HG02852 (cell line): Measurements from ENCODE around the gene TRPM3.
"Not testable (repeated sequence)": the region's sequence is repeated elsewhere in the genome, so short reads cannot be mapped to it uniquely, and the experiment has no call there.

Experiments used
- ATAC-seq: cut with Tn5 transposase; IDR thresholded peaks from one replicate; pipeline ENCODE4 v1.9.1; 2021; ENCODE audit warnings: mild to moderate bottlenecking, moderate library complexity; ENCODE audit not compliant: unreplicated experiment

The TRPM3 gene

DNA sequence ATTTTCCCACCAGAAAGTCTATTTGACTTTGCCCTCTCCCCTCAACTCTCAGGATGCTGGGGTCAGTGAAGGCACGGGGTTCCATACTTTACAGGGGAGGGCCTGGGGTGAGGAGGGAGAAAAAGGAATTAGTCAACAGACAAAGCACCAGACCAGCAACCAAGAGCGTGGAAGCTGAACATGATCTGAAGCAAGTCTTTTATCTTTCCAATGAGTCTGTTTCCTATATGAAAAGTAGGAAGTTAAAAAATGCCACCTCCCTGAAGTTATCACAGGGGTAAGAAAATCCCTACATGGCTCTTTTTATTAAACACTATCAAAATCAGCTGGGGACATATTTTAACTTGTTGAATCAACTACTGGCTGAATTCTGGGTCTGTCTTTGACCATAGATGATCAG, 337.0 kb downstream of the TRPM3 start:
- ATAC-seq: no peak

- no peak for ATAC-seq
Observed at GRCh38 chr9:70778568-70778967, 342.9 kb downstream of the TRPM3 start.

DNA sequence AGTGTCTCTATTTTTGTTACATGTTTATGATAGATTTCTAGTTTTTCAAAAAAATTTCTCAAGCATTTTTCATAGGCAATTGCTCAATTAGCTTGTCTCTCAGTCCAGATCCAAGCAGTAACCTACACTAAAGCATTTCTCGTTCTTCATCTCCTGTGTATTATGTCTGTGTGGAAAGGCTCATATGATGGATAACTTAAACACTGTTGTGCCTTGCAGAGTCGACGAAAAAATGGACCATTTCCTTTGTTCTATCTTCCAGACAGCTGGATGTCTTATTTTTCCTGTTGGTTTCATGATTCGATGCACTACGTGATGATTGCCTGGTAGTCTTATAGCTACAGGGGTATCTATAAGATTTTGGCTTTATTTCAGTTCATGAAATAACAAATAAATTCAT, 347.8 kb downstream of the TRPM3 start:
- ATAC-seq: no peak

- ATAC-seq: no peak
Observed at GRCh38 chr9:70772601-70773000, 348.8 kb downstream of the TRPM3 start.

DNA sequence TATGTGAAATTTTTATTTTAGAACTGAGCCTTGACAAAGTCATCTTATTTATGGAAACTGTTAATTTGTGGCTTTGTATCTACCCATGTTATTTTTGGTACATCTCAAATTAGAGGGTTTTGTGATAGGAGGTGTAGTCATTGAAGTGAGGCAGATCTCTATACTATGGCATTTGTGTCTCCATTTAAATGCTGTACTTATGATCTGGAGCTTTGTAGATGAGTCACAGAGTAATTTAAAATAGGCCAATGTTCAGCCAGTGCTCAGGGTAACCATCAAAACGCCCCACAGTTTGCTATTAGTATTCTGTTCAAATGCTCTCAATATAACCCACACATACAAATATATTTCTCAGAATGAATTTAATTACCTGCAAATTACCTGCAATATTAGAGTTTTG, 355.5 kb downstream of the TRPM3 start:
- no peak for ATAC-seq

DNA sequence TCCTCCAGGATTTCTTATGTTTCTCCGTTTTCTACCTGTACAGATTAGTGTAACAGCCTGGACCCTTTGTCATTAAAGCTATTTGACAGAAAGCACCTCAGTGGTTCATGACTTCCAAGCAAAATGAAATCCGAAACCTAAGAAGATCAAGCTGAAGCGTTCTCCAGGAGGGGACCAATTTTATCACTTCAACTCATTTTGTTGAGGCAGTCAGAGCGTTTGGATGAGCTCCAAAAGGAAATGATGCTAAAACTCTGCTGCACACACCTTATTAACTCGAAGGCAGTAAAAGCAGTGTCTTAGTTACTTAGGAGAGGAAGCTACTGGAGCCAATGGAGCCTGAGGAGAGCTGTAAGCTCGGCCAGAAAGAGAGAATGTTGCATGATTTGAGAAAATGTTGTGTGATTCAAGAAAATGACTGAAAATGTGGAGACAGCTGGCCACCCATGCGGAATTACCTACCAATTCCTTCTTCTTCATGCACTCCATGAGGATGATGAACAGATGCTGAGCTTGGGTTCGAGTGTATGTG, 360.2 kb downstream of the TRPM3 start:
- ATAC-seq: no peak

GRCh38 chr9:70760228-70760627, 361.2 kb downstream of the TRPM3 start:
- no peak for ATAC-seq

- ATAC-seq: no peak
Observed at GRCh38 chr9:70753311-70753710, 368.1 kb downstream of the TRPM3 start.

DNA sequence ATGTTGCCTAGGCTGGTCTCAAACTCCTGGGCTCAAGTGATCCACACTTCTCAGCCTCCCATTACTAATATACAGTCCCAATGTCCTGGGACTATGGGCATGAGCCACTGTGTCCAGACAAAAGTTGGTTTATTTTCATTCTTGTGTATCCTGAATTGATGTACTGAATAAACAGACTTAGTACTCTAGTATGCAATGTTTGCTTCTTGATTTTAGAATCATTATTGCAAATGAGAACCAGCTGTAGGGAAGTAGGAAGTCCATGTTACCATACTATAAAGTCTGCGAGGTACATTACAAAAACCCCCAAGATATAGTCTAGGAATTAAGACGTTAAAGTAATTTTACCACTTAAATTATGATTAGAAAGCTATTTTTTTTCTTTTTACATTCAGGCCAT, 372.4 kb downstream of the TRPM3 start:
- ATAC-seq: no peak

DNA sequence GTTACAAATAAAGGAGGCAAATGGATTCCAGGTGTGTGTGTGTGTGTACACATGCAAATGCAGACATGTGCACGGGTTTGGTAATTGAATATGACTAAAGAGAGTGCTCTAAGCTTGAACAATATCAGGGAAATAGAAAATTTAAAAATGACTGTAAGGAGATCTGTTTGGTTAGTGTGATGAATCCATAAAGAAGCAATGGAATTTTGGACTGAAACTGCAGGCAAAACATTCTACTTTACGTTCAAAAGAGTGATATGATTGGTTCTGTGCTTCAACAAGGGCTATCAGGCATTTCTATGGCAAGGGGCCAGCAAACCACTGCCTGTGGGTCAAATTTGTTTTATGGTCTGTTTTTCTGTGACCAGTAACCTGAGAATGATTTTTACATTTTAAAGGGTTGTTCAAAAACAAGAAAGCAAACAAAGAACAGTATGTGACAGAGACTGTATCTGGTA, 374.1 kb downstream of the TRPM3 start:
- no peak for ATAC-seq

- ATAC-seq: no peak
Observed at GRCh38 chr9:70746760-70747159, 374.7 kb downstream of the TRPM3 start.

DNA sequence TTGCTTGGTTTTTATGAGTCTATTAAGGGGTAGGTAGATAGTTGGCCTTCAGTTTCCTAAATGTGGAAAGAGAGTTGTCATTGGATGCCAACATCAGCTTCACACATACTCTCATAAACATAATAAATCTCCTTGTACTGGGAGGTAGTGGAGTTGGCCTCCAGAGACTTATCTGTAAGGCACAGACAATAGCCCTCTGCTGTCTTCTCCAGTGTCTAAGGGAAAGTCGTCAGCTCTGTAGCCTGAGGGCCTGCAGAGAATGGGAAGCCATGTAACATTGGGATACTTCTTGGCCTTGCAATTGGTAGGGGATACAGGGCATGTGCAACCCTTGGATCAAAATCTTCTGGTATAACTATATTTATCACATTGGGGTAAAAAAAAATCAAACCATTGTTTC, 375.1 kb downstream of the TRPM3 start:
- ATAC-seq: no peak

GRCh38 chr9:70724794-70725193, 396.6 kb downstream of the TRPM3 start:
- ATAC-seq: not testable (repeated sequence)

GRCh38 chr9:70724025-70724424, 397.4 kb downstream of the TRPM3 start:
- ATAC-seq: not testable (repeated sequence)

DNA sequence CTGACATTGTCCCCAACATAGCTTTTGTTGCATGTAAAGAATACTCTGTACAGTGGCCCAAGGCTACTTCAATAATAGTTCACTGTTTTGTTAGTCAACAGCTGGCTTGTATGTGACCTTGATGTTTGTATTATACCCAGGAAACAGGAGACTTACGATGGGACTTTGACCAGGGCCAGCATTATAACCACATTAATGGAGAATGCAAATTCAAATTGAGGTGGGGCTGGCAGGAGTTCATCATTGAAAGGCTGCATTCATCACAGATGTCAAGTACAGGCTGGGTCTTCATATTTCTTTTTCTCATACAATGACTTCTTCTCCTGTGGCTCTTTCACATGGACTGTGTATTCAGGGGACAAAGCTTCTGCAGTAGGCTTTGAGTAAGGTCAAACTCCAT, 414.6 kb downstream of the TRPM3 start:
- not testable (repeated sequence) for ATAC-seq

DNA sequence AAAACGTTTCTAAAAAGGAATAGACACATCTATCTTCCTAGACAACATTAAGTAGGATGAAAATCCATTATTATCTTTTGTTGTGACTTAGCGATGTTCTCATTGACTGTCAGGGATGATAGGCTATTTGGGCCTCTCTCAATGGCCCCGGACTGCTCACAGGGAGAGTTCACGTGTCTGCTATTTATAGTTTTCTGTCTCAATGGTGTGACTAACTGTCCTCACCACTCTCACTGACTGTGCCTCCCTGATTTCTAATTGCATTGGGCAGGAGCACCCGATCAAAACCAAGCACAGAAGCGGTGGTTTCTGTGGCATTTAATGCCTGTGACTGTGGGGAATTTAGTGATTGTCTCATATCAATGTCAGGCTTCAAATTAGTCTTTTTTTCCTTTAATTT, 420.3 kb downstream of the TRPM3 start:
- ATAC-seq: no peak

- ATAC-seq: no peak
Observed at GRCh38 chr9:70696694-70697335, 424.6 kb downstream of the TRPM3 start.

- no peak for ATAC-seq
Observed at GRCh38 chr9:70694758-70695157, 426.7 kb downstream of the TRPM3 start.

DNA sequence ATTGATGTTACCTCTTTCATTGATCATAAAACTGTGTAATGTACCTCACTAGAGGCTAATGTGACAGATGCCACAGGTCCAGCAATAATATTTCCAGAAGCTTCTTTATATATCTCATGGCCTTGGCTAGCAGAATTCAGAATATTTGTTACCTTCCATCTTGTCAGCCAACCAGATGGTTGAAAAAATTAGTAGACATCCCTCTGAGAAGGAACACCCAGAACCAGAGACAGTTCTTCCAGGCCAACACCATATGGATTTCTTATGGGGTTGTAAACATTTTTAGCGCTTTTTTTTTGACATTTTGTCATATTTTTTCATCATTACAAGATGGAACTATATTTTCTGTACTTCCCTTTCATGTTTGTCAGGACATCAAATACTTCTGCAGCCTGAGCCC, 428.2 kb downstream of the TRPM3 start:
- no peak for ATAC-seq

- ATAC-seq: no peak
Observed at GRCh38 chr9:70692431-70692830, 429.0 kb downstream of the TRPM3 start.

- ATAC-seq: no peak
Observed at GRCh38 chr9:70688704-70689103, 432.7 kb downstream of the TRPM3 start.

- ATAC-seq: no peak
Observed at GRCh38 chr9:70683841-70684240, 437.6 kb downstream of the TRPM3 start.

DNA sequence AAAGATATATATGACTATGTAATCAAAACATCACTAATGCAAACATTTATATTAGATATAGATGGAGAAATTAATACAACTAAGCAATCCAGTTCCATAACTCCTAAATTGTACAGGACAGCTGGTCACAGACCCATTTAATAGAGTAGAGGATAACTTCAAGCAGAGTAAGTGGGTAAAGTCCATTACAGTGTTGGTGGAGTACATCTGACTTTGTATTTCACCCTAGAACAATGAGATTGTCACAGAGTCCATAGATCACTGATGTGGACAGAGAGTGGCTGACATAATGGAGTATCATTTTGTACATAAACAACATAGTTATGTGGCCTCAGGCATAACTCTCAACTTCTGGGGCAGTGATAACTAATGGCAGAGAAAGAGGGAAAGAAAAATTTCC, 439.1 kb downstream of the TRPM3 start:
- no peak for ATAC-seq
